Measurements from ENCODE around the gene TMEM269. TPM values are rescaled to one million over a fixed set of nuclear protein-coding genes. Genes with fewer than 3 reads are reported as not detected.

The TMEM269 gene
- total RNA-seq, 1 donor = under 0.01 TPM

- H2AFZ ChIP-seq (ENCODE audit: low read length) = peak overlapping the region; percentile 89
- H3K4me1 ChIP-seq (ENCODE audit: insufficient read depth, low read length) = peaks cover 17% of the 10 kb centered on the region
- no peaks in the 10 kb centered on the region for H3K36me3 ChIP-seq (ENCODE audit: insufficient read depth, low read length)
- peak overlapping the region; percentile 91 for H3K4me3 ChIP-seq (ENCODE audit: insufficient read depth, low read length)
- no peaks in the 10 kb centered on the region for H3K9me3 ChIP-seq (ENCODE audit: low read depth, low read length)
- H3K27ac ChIP-seq (ENCODE audit: low read depth, low read length) = peak overlapping the region; percentile 8
- peaks cover 18% of the 10 kb centered on the region for H3K79me2 ChIP-seq (ENCODE audit: insufficient read depth, low read length)
- H3K4me2 ChIP-seq (ENCODE audit: insufficient read depth, low read length) = peak overlapping the region; percentile 77
- DNase-seq (ENCODE audit: insufficient read length, low spot score, missing footprints) = peak; percentile 72
- H4K20me1 ChIP-seq (ENCODE audit: insufficient read depth, low read length) = no peaks in the 10 kb centered on the region
- TF ChIP-seq CTCF (IDR thresholded peaks at IDR 0.05; ENCODE audit: extremely low read depth, low read depth, low read length) = no peak
- no peaks in the 10 kb centered on the region for H3K27me3 ChIP-seq (ENCODE audit: insufficient read depth, low read length)
These were observed 31.3 kb downstream of the TMEM269 start for GRCh38 chr1:42815941-42816584.

GRCh38 chr1:42816585-42817439, 32.0 kb downstream of the TMEM269 start, which contains the start of the genes ERMAP and SVBP:
ERMAP (plus strand) TSS chr1:42817122; CDS start chr1:42830449, 13,327 bp downstream.
SVBP (minus strand) TSS chr1:42817397; CDS start chr1:42816544, 853 bp downstream.
- Histone ChIP-seq H4K20me1 (ENCODE audit: insufficient read depth, low read length) (no peaks in the 10 kb centered on the region), H3K27me3 (ENCODE audit: insufficient read depth, low read length) (no peaks in the 10 kb centered on the region), H3K79me2 (ENCODE audit: insufficient read depth, low read length) (peaks cover 18% of the 10 kb centered on the region), H3K27ac (ENCODE audit: low read depth, low read length) (peak within 1 kb of the TSS; percentile 89), H3K4me2 (ENCODE audit: insufficient read depth, low read length) (peak within 1 kb of the TSS; percentile 95), H2AFZ (ENCODE audit: low read length) (peak within 1 kb of the TSS; percentile 92), H3K4me1 (ENCODE audit: insufficient read depth, low read length) (peaks cover 17% of the 10 kb centered on the region), H3K4me3 (ENCODE audit: insufficient read depth, low read length) (peak within 1 kb of the TSS; percentile 91), H3K9me3 (ENCODE audit: low read depth, low read length) (no peaks in the 10 kb centered on the region), H3K36me3 (ENCODE audit: insufficient read depth, low read length) (no peaks in the 10 kb centered on the region)
- TF ChIP-seq CTCF (IDR thresholded peaks at IDR 0.05; ENCODE audit: extremely low read depth, low read depth, low read length) = no peak
- peak; percentile 98 for DNase-seq (ENCODE audit: insufficient read length, low spot score, missing footprints)

GRCh38 chr1:42817440-42817767, 32.6 kb downstream of the TMEM269 start:
- TF ChIP-seq CTCF (IDR thresholded peaks at IDR 0.05; ENCODE audit: extremely low read depth, low read depth, low read length) = no peak
- no peaks in the 10 kb centered on the region for H3K36me3 ChIP-seq (ENCODE audit: insufficient read depth, low read length)

GRCh38 chr1:42817976-42818375, 33.2 kb downstream of the TMEM269 start:
- no peaks in the 10 kb centered on the region for H3K27me3 ChIP-seq (ENCODE audit: insufficient read depth, low read length)
- no peaks in the 10 kb centered on the region for H3K36me3 ChIP-seq (ENCODE audit: insufficient read depth, low read length)
- H4K20me1 ChIP-seq (ENCODE audit: insufficient read depth, low read length) = no peaks in the 10 kb centered on the region
- no peak for TF ChIP-seq CTCF (IDR thresholded peaks at IDR 0.05; ENCODE audit: extremely low read depth, low read depth, low read length)
- peak overlapping the region; percentile 91 for H3K4me3 ChIP-seq (ENCODE audit: insufficient read depth, low read length)
- no peak overlapping the region for H3K27ac ChIP-seq (ENCODE audit: low read depth, low read length)
- DNase-seq (ENCODE audit: insufficient read length, low spot score, missing footprints) = no peak
- no peaks in the 10 kb centered on the region for H3K9me3 ChIP-seq (ENCODE audit: low read depth, low read length)
- H3K4me1 ChIP-seq (ENCODE audit: insufficient read depth, low read length) = peaks cover 20% of the 10 kb centered on the region
- peaks cover 18% of the 10 kb centered on the region for H3K79me2 ChIP-seq (ENCODE audit: insufficient read depth, low read length)
- no peak overlapping the region for H2AFZ ChIP-seq (ENCODE audit: low read length)
- peak overlapping the region; percentile 95 for H3K4me2 ChIP-seq (ENCODE audit: insufficient read depth, low read length)

More at GRCh38 chr1:42817440-42817767, 32.6 kb downstream of the TMEM269 start:
- peaks cover 18% of the 10 kb centered on the region for H3K79me2 ChIP-seq (ENCODE audit: insufficient read depth, low read length)
- peak overlapping the region; percentile 91 for H3K4me3 ChIP-seq (ENCODE audit: insufficient read depth, low read length)
- no peaks in the 10 kb centered on the region for H4K20me1 ChIP-seq (ENCODE audit: insufficient read depth, low read length)
- H3K4me2 ChIP-seq (ENCODE audit: insufficient read depth, low read length) = peak overlapping the region; percentile 95
- no peak for DNase-seq (ENCODE audit: insufficient read length, low spot score, missing footprints)
- H3K27ac ChIP-seq (ENCODE audit: low read depth, low read length) = no peak overlapping the region
- peak overlapping the region; percentile 79 for H2AFZ ChIP-seq (ENCODE audit: low read length)
- peaks cover 17% of the 10 kb centered on the region for H3K4me1 ChIP-seq (ENCODE audit: insufficient read depth, low read length)
- no peaks in the 10 kb centered on the region for H3K27me3 ChIP-seq (ENCODE audit: insufficient read depth, low read length)
- H3K9me3 ChIP-seq (ENCODE audit: low read depth, low read length) = no peaks in the 10 kb centered on the region
